OCI-LY7 (cell line): ENCODE results near the gene FBXW8. TPM values are rescaled to one million over a fixed set of nuclear protein-coding genes. Genes with fewer than 3 reads are reported as not detected.

Experiments
- BruUV-seq: library from RNA; stranded (reverse); fragments of 400-500 nt; replicated peaks from 2 replicates; lab custom pipeline; 2021; lab: Mats Ljungman, UMichigan
- CTCF ChIA-PET: fragments of 300-600 bp; sonication (Branson Sonifier 250); formaldehyde crosslinking; loops from one replicate; lab custom pipeline; 2022; ENCODE audit warnings: antibody characterized with exemption; ENCODE audit not compliant: unreplicated experiment; lab: Charles Lee
- POLR2A ChIA-PET: fragments of 300-600 bp; sonication (Branson Sonifier 250); formaldehyde crosslinking; loops from one replicate; lab custom pipeline; 2022; ENCODE audit warnings: antibody characterized with exemption; lab: Charles Lee
- DNase-seq: peaks from one replicate; pipeline ENCODE4 v3.0.0-alpha.2; 2015; ENCODE audit warnings: low spot score
- H2AFZ ChIP-seq: fragments of 200-600 bp; sonication (generic), shearing (Covaris generic); 2 replicates; pipeline ENCODE4 v1.6.1; 2014; ENCODE audit warnings: mild to moderate bottlenecking, antibody characterized with exemption, low read length, moderate library complexity
- H3K27ac ChIP-seq: fragments of 200-600 bp; sonication (generic); 2 replicates; pipeline ENCODE4 v1.5.1; 2014; ENCODE audit warnings: mixed run types, low read depth, mild to moderate bottlenecking, moderate library complexity, low read length, inconsistent platforms; ENCODE audit not compliant: poor library complexity, severe bottlenecking
- H3K36me3 ChIP-seq: fragments of 200-600 bp; sonication (generic); 2 replicates; pipeline ENCODE4 v1.6.1; 2014; ENCODE audit warnings: mild to moderate bottlenecking, antibody characterized with exemption, low read length, moderate library complexity, mixed read lengths; ENCODE audit not compliant: insufficient read depth
- H3K4me1 ChIP-seq: fragments of 200-600 bp; sonication (generic); 2 replicates; pipeline ENCODE4 v1.5.1; 2014; ENCODE audit warnings: mild to moderate bottlenecking, low read length; ENCODE audit not compliant: insufficient read depth, poor library complexity, severe bottlenecking
- H3K4me2 ChIP-seq: fragments of 200-600 bp; sonication (generic); 2 replicates; pipeline ENCODE4 v1.6.1; 2014; ENCODE audit warnings: mild to moderate bottlenecking, low read length
- H3K4me3 ChIP-seq: fragments of 200-600 bp; sonication (generic); 2 replicates; pipeline ENCODE4 v1.5.1; 2014; ENCODE audit warnings: mild to moderate bottlenecking, low read depth, low read length; ENCODE audit not compliant: poor library complexity, severe bottlenecking
- H3K79me2 ChIP-seq: fragments of 200-600 bp; sonication (generic); 2 replicates; pipeline ENCODE4 v1.6.1; 2016; ENCODE audit warnings: low read depth, mild to moderate bottlenecking, low read length, moderate library complexity, mixed read lengths; ENCODE audit not compliant: insufficient read depth
- H3K9me2 ChIP-seq: fragments of 200-600 bp; sonication (generic); 2 replicates; pipeline ENCODE4 v1.6.1; 2016; ENCODE audit warnings: mild to moderate bottlenecking, low read length, mixed read lengths; ENCODE audit not compliant: insufficient read depth
- H3K9me3 ChIP-seq: fragments of 200-600 bp; sonication (generic); 2 replicates; pipeline ENCODE4 v1.6.1; 2014; ENCODE audit warnings: mild to moderate bottlenecking, mixed run types, low read length, mixed read lengths
- H4K20me1 ChIP-seq: fragments of 200-600 bp; sonication (generic); 2 replicates; pipeline ENCODE4 v1.6.1; 2014; ENCODE audit warnings: mild to moderate bottlenecking, antibody characterized with exemption, low read length, moderate library complexity, mixed read lengths; ENCODE audit not compliant: insufficient read depth
- EZH2phosphoT487 ChIP-seq: fragments of 200-600 bp; sonication (generic); IDR thresholded peaks from 2 replicates; pipeline ENCODE4 v1.6.1; 2018; ENCODE audit warnings: low read depth, borderline replicate concordance, mild to moderate bottlenecking, mixed run types, antibody characterized with exemption, low read length, moderate library complexity, mixed read lengths
- intact Hi-C: fragments of 100-400 bp; cut with micrococcal nuclease; formaldehyde crosslinking; loops from one replicate; pipeline ENCODE4 v1.10.0; 2022; ENCODE audit not compliant: unreplicated experiment
- total RNA-seq, 2 experiments: library from RNA; depleted of rRNA in 1 of 2; stranded (reverse); fragments of >200 nt in 1 of 2; shearing (Covaris generic) in 1 of 2; gene quantifications; 2 replicates each; pipeline ENCODE4 v1.2.3, GENCODE V29; 2014 to 2022
- TF ChIP-seq, protein P1 (sequence below): fragments of 200-600 bp; sonication (generic); conservative IDR thresholded peaks from 2 replicates; pipeline ENCODE4 v1.5.1; 2014; ENCODE audit warnings: mild to moderate bottlenecking, antibody characterized with exemption, low read length, moderate library complexity, mixed read lengths

FBXW8 gene
- total RNA-seq, 2 experiments from 2014 or later, result 29.8 to 34.0 TPM

- H3K9me3 ChIP-seq, result no peaks in the 10 kb centered on the region
- no peaks in the 10 kb centered on the region for H4K20me1 ChIP-seq
- H3K36me3 ChIP-seq, result no peaks in the 10 kb centered on the region
- H2AFZ ChIP-seq, result no peak overlapping the region
- H3K9me2 ChIP-seq, result no peaks in the 10 kb centered on the region
- TF ChIP-seq, protein P1, sequence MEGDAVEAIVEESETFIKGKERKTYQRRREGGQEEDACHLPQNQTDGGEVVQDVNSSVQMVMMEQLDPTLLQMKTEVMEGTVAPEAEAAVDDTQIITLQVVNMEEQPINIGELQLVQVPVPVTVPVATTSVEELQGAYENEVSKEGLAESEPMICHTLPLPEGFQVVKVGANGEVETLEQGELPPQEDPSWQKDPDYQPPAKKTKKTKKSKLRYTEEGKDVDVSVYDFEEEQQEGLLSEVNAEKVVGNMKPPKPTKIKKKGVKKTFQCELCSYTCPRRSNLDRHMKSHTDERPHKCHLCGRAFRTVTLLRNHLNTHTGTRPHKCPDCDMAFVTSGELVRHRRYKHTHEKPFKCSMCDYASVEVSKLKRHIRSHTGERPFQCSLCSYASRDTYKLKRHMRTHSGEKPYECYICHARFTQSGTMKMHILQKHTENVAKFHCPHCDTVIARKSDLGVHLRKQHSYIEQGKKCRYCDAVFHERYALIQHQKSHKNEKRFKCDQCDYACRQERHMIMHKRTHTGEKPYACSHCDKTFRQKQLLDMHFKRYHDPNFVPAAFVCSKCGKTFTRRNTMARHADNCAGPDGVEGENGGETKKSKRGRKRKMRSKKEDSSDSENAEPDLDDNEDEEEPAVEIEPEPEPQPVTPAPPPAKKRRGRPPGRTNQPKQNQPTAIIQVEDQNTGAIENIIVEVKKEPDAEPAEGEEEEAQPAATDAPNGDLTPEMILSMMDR, result no peak
- TF ChIP-seq EZH2phosphoT487, result no peak
- ChIA-PET POLR2A (no interaction called here), CTCF (no interaction called here)
- DNase-seq, result no peak
- intact Hi-C loops, result loop anchor here (2.0 kb wide), 1 partner anchor 85 kb away; no protein-coding TSS in a partner anchor
- H3K4me1 ChIP-seq, result no peaks in the 10 kb centered on the region
- no peak overlapping the region for H3K4me2 ChIP-seq
- H3K4me3 ChIP-seq, result no peak overlapping the region
- no peak overlapping the region for H3K27ac ChIP-seq
- BruUV-seq, result no TSS peak
- no peaks in the 10 kb centered on the region for H3K79me2 ChIP-seq
Measured at GRCh38 chr12:117034249-117034648, 123.5 kb downstream of the FBXW8 start.

DNA sequence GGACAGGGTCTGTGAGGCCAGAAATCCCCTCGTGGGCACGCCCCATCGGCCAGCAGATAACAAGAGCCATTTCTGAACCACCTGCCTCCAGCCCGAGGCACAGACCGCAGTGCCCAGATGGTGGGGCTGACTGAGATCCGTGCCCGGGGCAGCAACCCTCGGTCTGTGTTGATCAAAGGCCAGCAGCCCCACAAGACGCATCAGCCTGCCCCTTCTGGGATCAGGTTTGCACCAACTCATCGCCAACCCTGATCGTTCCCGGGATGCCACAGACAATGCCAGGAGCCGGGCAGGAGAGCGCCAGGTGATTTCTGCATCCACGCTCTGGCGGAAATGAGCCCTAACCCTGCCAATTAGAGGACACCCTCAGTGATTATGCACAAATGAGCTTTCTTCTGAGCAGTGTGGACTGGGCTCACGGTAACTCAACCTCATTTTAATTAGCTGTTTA, 124.0 kb downstream of the FBXW8 start:
- Histone ChIP-seq H3K9me3 (no peaks in the 10 kb centered on the region), H2AFZ (no peak overlapping the region), H3K9me2 (no peaks in the 10 kb centered on the region), H3K4me2 (no peak overlapping the region), H3K36me3 (no peaks in the 10 kb centered on the region), H4K20me1 (no peaks in the 10 kb centered on the region), H3K4me3 (no peak overlapping the region), H3K4me1 (no peaks in the 10 kb centered on the region), H3K27ac (no peak overlapping the region), H3K79me2 (no peaks in the 10 kb centered on the region)
- ChIA-PET CTCF (no interaction called here), POLR2A (interaction anchor here (0.7 kb wide), 1 partner anchor 64 kb away, joined by 5 read pairs; no protein-coding TSS in a partner anchor)
- intact Hi-C loops, result loop anchor here (2.0 kb wide), 1 partner anchor 84 kb away; no protein-coding TSS in a partner anchor
- no peak for TF ChIP-seq EZH2phosphoT487
- TF ChIP-seq, protein P1, result no peak
- no peak for DNase-seq
- no TSS peak for BruUV-seq

- H3K36me3 ChIP-seq, result no peaks in the 10 kb centered on the region
- no peaks in the 10 kb centered on the region for H4K20me1 ChIP-seq
- CTCF ChIA-PET, result no interaction called here
- H3K9me3 ChIP-seq, result no peaks in the 10 kb centered on the region
- DNase-seq, result no peak
- no peak overlapping the region for H3K4me3 ChIP-seq
- no peaks in the 10 kb centered on the region for H3K9me2 ChIP-seq
- H3K79me2 ChIP-seq, result no peaks in the 10 kb centered on the region
- no TSS peak for BruUV-seq
- no peak overlapping the region for H2AFZ ChIP-seq
- TF ChIP-seq, protein P1, result no peak
- TF ChIP-seq EZH2phosphoT487, result no peak
- H3K27ac ChIP-seq, result no peak overlapping the region
- POLR2A ChIA-PET, result interaction anchor here (0.6 to 0.7 kb wide), 2 partner anchors 63 to 81 kb away, joined by 5 read pairs; no protein-coding TSS in a partner anchor
- H3K4me1 ChIP-seq, result no peaks in the 10 kb centered on the region
- no peak overlapping the region for H3K4me2 ChIP-seq
- intact Hi-C loops, result loop anchor here (2.0 kb wide), 1 partner anchor 84 kb away; no protein-coding TSS in a partner anchor
Measured at GRCh38 chr12:117035287-117035686, 124.5 kb downstream of the FBXW8 start.
